Activated T-cell treated with anti-CD3 and anti-CD28 coated beads, Interleukin-2, amount 50 U/mL, for 48 hours (primary cell): ENCODE measurements around the gene FNIP2.
"Not testable (repeated sequence)": the region's sequence is repeated elsewhere in the genome, so short reads cannot be mapped to it uniquely, and the experiment has no call there.

ENCODE experiments used
- DNase-seq, 2 experiments: peaks; one replicate each; pipeline ENCODE4 v3.0.0-alpha.2; 2020

The FNIP2 gene

DNA sequence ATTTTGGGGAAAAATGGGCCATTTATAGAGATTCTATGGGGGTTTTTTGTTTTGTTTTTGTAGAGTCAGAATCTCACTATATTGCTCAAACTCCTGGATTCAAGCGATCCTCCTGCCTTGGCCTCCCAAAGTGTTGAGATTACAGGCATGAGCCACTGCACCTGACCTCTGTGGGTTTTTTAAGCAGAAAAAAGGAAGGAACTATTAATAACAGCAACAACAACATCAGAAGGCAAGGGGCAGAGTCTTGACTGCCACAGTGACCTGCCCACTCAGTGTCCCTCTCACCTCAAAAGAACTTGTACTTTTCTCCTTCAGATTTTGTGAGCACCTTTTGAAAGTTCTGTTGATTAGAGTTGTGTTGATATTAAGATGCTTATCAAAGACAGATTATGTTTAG, 48.1 kb downstream of the FNIP2 start:
- no peak for DNase-seq

DNA sequence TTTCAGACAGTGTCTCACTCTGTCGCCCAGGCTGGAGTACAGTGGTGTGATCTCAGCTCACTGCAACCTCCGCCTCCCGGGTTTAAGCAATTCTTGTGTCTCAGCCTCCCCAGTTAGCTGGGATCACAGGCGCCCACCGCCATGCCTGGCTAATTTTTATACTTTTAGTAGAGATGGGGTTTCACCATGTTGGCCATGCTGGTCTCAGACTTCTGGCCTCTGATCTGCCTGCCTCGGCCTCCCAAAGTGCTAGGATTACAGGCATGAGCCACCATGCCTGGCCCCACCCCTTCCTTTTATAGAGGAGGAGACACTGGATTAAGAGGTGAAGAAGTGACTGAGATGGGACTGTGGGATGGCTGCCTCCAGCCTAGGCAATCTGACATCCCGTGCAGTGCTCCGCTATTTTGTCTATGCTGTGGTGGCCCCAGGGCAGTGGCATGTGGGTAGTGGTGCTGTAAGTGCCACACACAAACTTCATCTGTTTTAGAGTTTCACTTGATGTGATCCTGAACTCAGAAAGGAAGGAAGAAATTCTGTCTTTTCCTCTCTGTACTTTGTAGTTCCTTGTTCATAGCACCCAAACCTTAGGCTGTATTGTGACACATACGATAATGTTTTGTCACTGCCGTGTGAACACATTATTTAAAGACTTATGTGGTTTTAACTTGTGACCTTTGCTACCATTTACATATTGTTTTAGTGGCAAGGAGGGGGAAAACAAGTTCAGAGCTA, 48.9 kb downstream of the FNIP2 start:
- DNase-seq: no peak

GRCh38 chr4:158818560-158819140, 49.8 kb downstream of the FNIP2 start:
- DNase-seq: no peak

- DNase-seq: no peak
Observed at GRCh38 chr4:158819942-158820786, 51.3 kb downstream of the FNIP2 start.

- peak in 1 of 2 experiments; percentile 35 for DNase-seq
Observed at GRCh38 chr4:158821228-158821971, 52.6 kb downstream of the FNIP2 start.

GRCh38 chr4:158822348-158822747, 53.5 kb downstream of the FNIP2 start:
- DNase-seq: no peak

DNA sequence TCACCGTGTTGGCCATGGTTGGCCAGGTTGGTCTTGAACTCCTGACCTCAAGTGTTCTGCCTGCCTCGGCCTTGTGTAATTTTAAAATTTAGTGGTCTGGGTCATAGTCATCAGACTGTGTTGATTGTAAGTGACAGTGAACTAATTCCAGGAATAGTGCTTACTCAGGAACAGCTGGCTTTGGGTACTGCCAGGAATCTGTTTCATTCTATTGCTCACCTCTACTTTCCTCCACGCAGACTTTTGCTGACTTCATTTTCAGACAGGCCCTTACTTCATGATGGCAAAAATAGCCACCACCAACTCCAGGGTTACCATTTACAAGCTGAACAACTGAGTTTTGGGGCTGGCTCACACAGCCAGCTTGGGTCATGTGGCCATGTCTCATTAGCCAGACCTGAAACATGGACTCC, 54.6 kb downstream of the FNIP2 start:
- DNase-seq: peak; percentile 44 to 53

GRCh38 chr4:158824425-158825274, 55.8 kb downstream of the FNIP2 start:
- no peak for DNase-seq

GRCh38 chr4:158825433-158826036, 56.7 kb downstream of the FNIP2 start:
- DNase-seq: no peak

DNA sequence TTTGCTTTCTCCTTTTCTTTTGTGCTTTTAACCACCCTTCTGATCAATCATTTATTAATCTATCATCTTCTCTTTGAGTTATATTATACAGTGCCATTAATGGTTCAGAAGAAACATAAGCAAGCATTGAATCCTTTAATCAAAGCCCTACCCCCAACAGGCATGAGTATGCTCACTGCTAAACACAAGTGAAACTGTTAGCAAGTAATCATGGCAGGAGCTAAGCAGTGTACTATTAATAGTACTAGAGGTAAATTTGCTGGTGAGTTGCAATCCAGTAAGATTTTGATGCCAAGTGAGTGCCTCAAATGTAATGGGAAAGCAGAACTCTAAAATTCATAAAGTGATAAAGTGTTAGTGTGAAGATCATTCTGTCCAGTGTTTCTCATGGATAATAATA, 57.2 kb downstream of the FNIP2 start:
- DNase-seq: no peak

- no peak for DNase-seq
Observed at GRCh38 chr4:158826882-158827281, 58.1 kb downstream of the FNIP2 start.

GRCh38 chr4:158827543-158827981, 58.7 kb downstream of the FNIP2 start:
- DNase-seq: no peak

GRCh38 chr4:158828151-158828550, 59.3 kb downstream of the FNIP2 start:
- not testable (repeated sequence) for DNase-seq

DNA sequence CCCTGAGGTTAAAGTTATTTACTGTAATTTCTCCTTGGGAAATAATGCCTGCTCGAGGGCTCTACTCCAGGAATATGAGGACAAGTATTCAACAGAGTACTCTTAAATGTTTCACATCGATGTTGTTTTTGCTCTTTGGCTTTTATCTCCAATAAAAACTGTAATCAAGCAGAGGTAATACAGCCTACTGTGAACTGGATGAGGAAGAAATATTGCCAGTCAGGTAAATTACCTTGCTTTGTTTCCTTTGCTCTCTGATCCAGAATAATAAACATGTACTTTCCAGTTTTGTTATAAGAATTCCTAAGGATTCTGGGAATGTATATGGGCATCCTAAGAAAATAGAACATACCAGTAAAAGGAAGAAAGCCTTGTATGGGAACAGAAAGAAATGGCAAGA, 60.4 kb downstream of the FNIP2 start:
- DNase-seq: no peak

- DNase-seq: no peak
Observed at GRCh38 chr4:158833602-158834001, 64.8 kb downstream of the FNIP2 start.

GRCh38 chr4:158835226-158836001, 66.6 kb downstream of the FNIP2 start:
- no peak for DNase-seq

DNA sequence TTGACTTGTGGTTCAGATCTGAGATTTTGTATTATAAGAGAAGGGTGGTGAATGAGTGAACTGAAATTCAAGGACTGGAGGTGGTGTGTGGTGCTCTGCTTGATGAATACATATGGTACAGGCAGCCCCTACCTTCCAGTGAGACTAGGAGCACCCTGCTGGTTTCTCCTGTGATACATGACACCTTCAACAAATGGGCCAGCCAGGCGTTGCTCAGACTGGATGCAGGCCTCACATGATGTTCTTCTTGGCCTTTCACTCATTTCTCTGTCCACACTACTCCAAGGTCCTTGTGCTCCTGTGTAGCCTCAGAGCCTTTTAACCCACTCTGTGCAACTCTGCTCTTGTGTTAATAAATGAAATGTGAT, 67.2 kb downstream of the FNIP2 start:
- no peak for DNase-seq

GRCh38 chr4:158836828-158837449, 68.1 kb downstream of the FNIP2 start:
- DNase-seq: no peak

- no peak for DNase-seq
Observed at GRCh38 chr4:158837527-158838141, 68.8 kb downstream of the FNIP2 start.

- no peak for DNase-seq
Observed at GRCh38 chr4:158840131-158840530, 71.3 kb downstream of the FNIP2 start.
